SK-MEL-5 (cell line): ENCODE results near the gene EFNB3. TPM values are rescaled to one million over a fixed set of nuclear protein-coding genes. Genes with fewer than 3 reads are reported as not detected.

Experiments used
- DNase-seq: peaks from one replicate; pipeline ENCODE4 v3.0.0-alpha.2; 2016; ENCODE audit warnings: low read depth, low spot score
- in situ Hi-C: cut with HindIII; loops from 2 replicates; pipeline ENCODE4 v1.10.0; 2016; ENCODE audit warnings: low sequenced_read_pairs, high pct_unique_total_duplicates, low pct_unique_long_range_greater_than_20kb
- total RNA-seq: library from RNA; depleted of rRNA; stranded (reverse); fragments of >200 nt; shearing (Covaris generic); gene quantifications from 2 replicates; pipeline ENCODE4 v1.2.3, GENCODE V29; 2014

Gene EFNB3
- total RNA-seq, 1 experiment from 2014 or later: 3.7 TPM

DNA sequence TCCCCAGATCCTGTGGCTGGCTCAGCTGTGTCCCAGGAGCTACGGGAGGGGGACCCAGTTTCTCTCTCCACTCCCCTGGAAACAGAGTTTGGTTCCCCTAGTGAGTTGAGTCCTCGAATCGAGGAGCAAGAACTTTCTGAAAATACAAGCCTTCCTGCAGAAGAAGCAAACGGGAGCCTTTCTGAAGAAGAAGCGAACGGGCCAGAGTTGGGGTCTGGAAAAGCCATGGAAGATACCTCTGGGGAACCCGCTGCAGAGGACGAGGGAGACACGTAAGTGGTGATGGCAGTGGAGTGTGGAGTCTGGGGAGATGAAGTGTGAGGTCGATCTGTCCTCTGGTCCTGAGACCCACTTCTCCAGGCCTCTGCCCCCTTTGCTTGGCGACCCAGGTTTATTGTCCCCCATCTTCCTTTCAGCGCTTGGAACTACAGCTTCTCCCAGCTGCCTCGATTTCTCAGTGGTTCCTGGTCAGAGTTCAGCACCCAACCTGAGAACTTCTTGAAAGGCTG is 16.1 kb upstream of the EFNB3 start:
- in situ Hi-C loops: no loop called here
- no peak for DNase-seq

DNA sequence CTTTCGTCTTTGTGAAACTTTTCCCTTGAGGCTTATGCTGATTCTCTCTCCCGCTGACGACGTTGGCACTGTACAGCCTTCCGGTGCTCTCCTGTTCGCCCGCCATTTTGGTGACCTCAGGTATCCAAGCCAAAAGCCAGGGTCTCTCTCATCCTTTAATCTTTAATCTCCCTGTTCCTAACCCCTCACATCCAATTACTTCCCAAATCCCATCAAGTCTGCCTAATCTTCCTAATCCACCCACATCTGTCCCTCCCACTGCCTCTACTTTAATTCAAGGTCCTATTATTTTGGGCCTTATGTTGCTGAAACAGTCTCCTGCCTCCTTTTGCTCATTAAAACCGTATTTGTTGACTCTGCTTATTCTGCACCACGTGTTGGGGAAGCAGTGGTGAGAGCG is 9.4 kb upstream of the EFNB3 start:
- in situ Hi-C loops: no loop called here
- DNase-seq: no peak

DNA sequence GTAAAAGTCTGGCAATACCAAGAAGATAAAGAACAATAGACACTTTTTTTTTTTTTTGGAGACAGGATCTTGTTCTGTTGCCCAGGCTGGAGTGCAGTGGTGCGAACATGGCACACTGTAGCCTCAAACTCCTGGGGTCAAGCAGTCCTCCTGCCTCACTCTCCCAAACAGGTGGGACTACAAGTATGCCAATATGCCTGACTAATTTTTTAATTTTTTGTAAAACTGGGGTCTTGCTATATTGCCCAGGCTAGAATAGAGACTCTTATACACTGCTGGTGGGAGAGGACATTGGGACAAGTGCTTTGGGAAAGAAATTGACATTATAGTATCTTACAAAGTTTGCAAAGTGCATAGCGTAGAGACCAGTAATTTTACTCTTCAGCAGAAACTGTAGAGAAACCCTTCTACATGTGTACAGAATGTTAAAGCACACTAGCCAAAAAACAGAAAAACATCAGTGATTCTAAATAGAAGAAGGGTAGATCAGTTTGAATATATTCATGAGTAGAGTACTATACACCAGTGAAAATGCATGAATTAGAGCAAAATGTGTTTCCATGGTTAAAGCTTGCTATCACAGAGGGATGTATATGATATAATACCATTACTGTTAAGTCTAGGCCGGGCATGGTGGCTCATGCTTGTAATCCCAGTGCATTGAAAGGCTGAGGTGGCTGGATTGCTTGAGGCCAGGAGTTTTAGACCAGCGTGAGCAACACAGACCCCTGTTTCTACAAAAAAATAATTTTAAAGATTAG is 7.0 kb upstream of the EFNB3 start:
- in situ Hi-C loops: no loop called here
- DNase-seq: no peak

DNA sequence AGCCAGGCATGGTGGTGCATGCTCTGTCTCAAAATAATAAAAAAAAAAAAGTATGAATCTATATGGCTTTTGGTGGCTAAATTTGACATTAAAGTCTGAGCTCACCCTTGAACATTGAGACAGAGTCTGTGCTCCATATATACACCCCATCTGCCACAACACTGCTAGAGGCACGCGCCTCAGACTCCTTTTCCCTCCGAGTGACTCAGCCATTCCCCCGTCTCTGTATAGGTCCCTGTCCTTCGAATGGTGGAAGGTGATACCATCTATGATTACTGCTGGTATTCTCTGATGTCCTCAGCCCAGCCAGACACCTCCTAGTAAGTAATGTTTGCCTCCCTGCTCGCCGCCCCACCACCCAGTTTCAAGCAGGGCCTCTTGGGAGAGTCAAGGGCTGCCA is 4.5 kb upstream of the EFNB3 start:
- DNase-seq: no peak
- in situ Hi-C loops: no loop called here

DNA sequence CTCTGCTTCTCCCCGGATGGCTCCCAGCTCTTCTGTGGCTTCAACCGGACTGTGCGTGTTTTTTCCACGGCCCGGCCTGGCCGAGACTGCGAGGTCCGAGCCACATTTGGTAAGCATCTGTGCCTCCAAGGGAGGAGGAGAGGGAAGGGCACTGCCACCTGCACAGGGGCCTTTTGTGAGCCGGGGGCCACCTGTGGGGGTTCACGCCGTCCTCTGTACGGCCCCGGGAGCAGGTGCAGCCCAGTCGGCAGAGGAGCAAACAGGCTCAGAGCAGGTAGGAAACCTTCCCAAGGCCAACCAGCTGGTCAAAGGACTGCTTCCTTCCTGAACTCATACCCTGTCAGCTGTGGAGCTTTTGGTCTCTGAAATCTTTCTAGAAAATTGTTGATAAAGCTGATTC is 3.3 kb upstream of the EFNB3 start:
- in situ Hi-C loops: no loop called here

DNA sequence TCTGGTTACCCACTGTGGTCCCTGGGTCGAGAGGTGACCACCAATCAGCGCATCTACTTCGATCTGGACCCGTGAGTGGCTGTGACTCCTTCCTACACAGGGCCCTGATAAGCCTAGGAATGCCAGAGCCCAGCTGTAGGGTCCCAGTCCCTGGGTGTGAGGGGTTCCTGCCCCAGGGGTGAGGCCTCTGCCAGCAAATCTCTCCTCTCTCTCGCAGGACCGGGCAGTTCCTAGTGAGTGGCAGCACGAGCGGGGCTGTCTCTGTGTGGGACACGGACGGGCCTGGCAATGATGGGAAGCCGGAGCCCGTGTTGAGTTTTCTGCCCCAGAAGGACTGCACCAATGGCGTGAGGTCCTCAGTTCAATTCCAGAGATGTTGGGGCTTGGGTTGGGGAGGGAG is 2.2 kb upstream of the EFNB3 start:
- no peak for DNase-seq
- in situ Hi-C loops: no loop called here

More for the DNA sequence above, 3.3 kb upstream of the EFNB3 start:
- DNase-seq: no peak

DNA sequence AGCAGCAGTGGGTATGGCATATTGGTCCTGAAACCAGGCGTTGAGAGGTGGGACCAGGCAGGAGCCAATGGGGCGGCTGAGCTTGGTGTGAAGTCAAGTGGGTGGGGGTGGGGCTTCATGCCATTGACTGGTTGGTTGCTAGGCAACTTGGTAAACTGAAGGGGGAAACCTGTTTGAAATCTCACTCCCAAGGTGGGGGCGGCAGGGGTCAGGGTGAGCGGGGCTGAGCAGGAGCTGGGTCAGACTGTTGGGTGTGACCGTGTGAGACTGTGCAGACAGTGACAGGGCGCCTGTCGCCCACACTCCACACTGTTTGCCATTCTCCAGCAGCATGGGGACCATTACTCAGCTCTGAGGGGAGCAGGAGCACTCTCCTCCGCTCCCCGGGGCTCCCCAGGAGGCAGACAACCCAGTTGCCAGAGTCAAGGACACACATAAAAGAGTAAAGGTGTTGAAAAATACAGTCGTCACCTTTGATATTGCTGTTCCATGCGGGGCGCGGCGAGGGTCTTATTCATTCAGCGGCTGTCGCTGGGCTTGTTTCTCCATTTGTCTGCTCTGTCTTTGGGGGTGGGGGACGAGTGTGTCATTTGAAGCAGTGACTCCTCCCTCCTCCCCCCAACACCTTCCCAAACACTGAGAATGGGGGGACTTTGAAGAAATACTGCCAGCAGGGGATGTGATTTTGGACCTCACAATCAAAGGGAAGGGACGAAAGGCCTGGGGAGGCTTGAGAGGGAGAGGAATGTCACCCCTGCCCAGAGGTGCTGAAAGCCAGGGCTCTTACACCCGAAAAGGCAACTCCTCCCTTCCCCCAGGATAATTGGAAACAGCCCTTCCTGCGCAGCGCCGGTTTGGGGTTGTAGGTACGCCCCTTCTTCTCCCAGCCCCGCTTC is 1.2 kb upstream of the EFNB3 start:
- DNase-seq: peak; percentile 68
- in situ Hi-C loops: no loop called here

DNA sequence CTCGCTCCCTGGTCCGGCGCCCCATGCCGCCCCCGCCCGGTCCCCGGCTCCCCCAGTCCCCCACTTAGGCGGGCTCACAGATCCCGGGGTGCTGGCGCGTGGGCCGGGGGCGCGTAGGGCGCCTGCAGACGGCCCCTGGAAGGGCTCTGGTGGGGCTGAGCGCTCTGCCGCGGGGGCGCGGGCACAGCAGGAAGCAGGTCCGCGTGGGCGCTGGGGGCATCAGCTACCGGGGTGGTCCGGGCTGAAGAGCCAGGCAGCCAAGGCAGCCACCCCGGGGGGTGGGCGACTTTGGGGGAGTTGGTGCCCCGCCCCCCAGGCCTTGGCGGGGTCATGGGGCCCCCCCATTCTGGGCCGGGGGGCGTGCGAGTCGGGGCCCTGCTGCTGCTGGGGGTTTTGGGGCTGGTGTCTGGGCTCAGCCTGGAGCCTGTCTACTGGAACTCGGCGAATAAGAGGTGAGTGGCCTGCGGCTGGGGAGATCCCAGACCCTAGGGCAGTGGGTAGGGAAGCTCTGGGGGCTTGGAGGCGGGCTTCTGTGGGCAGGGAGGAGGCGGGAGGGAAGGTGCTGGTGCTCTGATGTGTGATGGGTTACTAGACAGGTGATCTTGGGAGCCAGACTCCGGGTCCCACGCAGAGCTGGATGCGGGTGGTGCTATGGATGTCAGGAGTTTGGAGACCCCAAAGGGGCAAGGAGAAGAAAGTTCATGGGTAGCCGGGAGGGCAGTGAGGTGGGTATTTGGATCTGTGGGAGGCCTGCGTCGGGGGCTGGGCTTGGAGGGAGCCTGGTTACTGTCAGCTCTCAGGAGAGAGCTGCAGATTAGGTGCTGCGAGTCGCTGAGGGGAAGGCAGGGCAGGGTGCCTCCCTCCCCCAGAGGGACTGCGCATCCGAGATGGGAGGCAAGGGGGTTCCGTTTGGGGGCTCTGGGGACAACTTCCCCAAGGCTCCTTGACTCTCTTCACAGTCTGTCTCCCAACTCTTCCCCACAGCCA is 560 bp downstream of the EFNB3 start:
- in situ Hi-C loops: no loop called here

DNA sequence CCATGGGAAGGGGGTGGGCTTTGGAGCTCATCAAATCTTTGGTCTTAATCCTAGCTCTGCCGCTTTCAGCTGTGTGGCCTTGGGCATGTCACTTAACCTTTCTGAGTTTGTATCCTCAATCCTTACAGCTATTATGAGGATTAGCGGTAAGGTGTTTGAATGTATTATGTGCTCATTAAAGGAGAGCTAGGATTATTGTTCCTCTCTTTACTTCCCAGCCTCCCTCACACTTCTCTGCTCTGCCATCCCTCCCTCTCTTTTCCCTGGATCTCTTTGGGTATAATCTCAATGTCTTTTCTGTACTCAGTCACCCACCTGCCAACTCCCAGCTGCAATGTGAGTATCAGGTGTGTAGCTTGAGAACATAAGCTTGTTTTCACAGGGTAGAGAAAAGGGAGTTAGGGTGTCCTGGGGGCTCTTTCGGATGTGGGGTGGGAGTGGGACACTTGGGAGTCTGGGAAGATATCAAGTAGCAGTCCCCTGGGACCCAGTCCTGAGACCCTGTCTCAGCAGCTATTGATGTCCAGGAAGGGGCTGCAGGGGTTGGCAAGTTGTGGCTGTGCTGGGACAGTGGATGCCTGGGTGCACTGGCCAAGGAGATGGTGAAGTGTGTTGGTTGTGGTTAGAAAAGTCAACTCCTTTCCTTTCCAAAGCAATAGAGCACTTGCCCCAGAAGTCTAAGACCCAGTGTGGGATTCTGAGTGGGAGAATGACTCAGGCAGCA is 1.8 kb downstream of the EFNB3 start:
- in situ Hi-C loops: no loop called here
- no peak for DNase-seq

More for the DNA sequence above, 560 bp downstream of the EFNB3 start:
- no peak for DNase-seq

DNA sequence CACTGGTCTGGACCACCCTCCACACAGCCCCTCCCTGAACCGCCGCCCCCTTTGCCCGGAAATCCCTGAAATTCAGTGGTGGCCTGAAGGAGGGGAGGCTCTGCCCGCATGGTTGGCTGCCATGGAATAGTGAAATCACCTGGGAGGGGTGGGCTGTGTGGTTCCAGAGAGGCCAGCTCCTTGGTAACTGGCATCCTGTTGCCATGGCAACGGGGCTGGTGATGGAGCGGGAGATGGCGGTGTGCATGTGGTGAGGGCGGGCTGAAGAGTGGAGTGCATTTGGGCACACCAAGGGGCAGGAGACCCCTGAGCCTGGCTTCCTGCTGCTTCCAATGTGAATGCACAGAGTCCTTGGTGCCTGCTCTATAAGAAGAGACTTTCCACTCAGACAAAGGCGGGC is 2.4 kb downstream of the EFNB3 start:
- in situ Hi-C loops: no loop called here
- DNase-seq: no peak

DNA sequence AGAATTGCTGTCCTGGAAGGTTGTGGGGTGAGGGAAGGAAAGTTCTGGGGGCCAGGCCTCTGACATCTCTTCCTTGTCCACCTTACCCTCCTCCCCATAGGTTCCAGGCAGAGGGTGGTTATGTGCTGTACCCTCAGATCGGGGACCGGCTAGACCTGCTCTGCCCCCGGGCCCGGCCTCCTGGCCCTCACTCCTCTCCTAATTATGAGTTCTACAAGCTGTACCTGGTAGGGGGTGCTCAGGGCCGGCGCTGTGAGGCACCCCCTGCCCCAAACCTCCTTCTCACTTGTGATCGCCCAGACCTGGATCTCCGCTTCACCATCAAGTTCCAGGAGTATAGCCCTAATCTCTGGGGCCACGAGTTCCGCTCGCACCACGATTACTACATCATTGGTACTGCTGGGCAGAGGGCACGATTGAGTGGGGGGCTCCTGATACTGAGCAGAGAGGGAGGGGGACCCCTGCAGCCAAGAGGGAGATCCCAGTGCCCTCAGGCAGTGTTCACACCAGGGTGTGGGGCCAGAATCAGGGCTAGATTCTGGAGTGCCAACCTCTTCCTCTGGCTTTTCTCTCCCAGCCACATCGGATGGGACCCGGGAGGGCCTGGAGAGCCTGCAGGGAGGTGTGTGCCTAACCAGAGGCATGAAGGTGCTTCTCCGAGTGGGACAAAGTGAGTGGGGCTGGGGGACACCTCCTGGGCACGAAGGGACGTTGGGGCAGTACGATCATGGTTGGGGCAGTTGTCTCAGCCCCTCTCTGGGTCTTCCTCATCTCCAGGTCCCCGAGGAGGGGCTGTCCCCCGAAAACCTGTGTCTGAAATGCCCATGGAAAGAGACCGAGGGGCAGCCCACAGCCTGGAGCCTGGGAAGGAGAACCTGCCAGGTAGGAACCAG is 3.1 kb downstream of the EFNB3 start:
- no peak for DNase-seq
- in situ Hi-C loops: no loop called here

DNA sequence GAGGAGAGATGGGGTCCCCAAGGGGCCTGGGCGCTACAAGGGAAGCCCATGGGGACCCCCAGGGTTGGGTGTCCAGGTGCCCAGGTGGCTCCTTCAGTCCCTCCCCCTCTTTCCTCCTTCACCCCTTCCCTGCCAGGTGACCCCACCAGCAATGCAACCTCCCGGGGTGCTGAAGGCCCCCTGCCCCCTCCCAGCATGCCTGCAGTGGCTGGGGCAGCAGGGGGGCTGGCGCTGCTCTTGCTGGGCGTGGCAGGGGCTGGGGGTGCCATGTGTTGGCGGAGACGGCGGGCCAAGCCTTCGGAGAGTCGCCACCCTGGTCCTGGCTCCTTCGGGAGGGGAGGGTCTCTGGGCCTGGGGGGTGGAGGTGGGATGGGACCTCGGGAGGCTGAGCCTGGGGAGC is 4.0 kb downstream of the EFNB3 start:
- in situ Hi-C loops: no loop called here
- DNase-seq: no peak

DNA sequence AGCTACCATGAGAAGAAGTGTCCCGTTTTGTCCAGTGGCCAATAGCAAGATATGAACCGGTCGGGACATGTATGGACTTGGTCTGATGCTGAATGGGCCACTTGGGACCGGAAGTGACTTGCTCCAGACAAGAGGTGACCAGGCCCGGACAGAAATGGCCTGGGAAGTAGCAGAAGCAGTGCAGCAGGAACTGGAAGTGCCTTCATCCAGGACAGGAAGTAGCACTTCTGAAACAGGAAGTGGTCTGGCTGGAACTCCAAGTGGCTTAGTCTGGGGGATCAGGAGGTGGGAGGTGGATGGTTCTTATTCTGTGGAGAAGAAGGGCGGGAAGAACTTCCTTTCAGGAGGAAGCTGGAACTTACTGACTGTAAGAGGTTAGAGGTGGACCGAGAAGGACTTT is 5.3 kb downstream of the EFNB3 start:
- no peak for DNase-seq
- in situ Hi-C loops: no loop called here

DNA sequence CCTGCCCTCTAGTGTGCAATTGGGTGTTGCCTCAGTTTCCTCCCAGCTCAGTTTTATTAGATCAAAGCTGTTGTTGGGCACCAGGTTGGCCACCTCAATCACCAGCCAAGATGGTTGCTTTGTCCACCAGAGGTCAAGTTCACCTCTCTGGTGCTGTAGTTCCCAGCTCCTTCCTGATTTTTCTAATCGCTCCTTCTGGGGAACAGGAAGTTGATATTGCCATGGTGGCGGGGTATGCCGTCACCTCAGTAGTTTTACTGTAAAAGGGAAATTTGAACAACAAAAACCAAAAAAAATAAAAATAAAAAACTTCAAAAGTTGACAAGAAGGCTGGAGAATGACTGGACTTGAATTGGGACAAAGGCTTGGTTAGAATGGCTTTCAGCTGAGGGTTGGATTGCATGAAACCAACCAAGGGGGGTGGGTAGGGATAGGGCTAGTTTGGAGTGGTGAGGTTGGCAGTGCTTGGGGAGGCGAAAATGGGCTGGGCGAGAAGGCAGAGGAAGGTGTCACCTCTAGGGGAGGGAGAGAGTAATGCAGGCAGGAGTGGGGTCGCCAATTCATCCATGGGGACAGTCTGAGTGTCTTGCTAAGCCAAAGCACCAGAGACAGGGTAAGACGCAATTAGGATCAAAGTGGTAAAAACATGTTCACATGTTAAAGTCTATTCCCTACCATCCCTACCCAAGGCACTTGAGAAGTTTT is 6.2 kb downstream of the EFNB3 start:
- DNase-seq: peak; percentile 52
- in situ Hi-C loops: no loop called here

DNA sequence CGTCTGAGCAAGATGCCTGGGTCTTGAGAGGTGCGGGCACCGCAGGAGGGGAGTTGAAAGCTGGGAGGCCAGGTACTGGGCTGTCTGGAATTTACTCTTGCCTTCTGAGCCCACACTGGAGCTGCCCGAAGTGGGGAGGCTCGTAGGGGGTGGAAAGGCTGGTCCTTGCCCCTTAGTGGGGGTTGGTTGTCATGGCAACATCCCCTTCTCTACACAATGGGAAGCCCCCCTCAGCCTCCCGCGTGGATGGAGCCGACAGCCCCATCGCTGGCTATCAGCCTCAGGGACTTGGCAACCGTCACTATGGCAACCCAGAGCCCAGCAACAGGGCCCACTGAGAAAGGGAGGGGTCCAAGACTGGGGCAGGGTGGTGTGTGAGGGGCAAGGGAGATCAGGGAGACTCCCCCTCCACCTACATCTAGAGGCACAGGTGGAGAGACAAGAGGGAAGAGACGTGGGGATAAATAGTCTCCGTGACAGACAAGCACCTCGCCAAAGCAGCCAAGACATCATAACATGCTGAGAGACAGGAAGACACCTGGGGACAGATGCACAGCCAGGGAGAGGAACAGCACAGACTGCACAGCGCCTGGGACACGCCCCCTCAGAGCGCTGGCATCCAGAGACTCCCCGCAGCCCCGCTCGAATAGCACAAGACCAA is 7.2 kb downstream of the EFNB3 start:
- in situ Hi-C loops: no loop called here
- DNase-seq: peak; percentile 14
